Upper lobe of left lung (tissue), 4 donors: Measurements from ENCODE around the gene TCF12.

Source experiments
- CTCF ChIP-seq, 6 experiments: fragments of 450-650 bp in 4 of 6; fragments of 200-600 bp in 2 of 6; sonication (generic) in 2 of 6; IDR thresholded peaks; one replicate each; pipeline ENCODE4 v1.5.1; 2016 to 2019; ENCODE audit warnings: antibody characterized with exemption in 6 of 6
- EP300 ChIP-seq, 4 donors: sonication (generic); formaldehyde crosslinking; IDR thresholded peaks; one replicate each; pipeline ENCODE4 v1.5.1; 2017; ENCODE audit warnings: antibody characterized with exemption in 4 of 4, control low read depth in 2 of 4
- POLR2A ChIP-seq, 4 donors: fragments of 450-650 bp; IDR thresholded peaks; one replicate each; pipeline ENCODE4 v1.5.1; 2016 to 2017; ENCODE audit warnings: antibody characterized with exemption in 4 of 4, mild to moderate bottlenecking in 2 of 4
- POLR2AphosphoS5 ChIP-seq, 2 donors: sonication (generic); formaldehyde crosslinking; IDR thresholded peaks; one replicate each; pipeline ENCODE4 v1.5.1; 2017; ENCODE audit warnings: antibody characterized with exemption in 2 of 2

- TF ChIP-seq CTCF (IDR thresholded peaks at IDR 0.05), result no peak
- no peak for TF ChIP-seq POLR2AphosphoS5 (IDR thresholded peaks at IDR 0.05)
- TF ChIP-seq POLR2A (IDR thresholded peaks at IDR 0.05), result no peak
- TF ChIP-seq EP300 (IDR thresholded peaks at IDR 0.05), result no peak
Observed at GRCh38 chr15:57048930-57049549, 130.6 kb downstream of the TCF12 start.
